ENCODE results near the gene OTUD5. TPM values are rescaled to one million over a fixed set of nuclear protein-coding genes. Genes with fewer than 3 reads are reported as not detected.
A peak's percentile ranks its signal among the peaks of the same experiment; 100 is the strongest.

OTUD5 gene
- total RNA-seq, 1 experiment from 2014 or later, result 62.5 TPM

- peaks cover 4% of the 10 kb centered on the region; the same call in 1 of the 2 replicates for H3K4me1 ChIP-seq (ENCODE audit: insufficient read depth, low read length)
- H3K36me3 Mint-ChIP-seq (ENCODE audit: insufficient read depth in 1 of 3, low read depth in 3 of 3), result peaks cover 36 to 62% (median 53%) of the 10 kb centered on the region in 3 experiments
Measured at GRCh38 chrX:48937054-48937907, 20.1 kb downstream of the OTUD5 start.

More at GRCh38 chrX:48937054-48937907, 20.1 kb downstream of the OTUD5 start:
- Histone ChIP-seq H4K8ac (replicated peaks; ENCODE audit: insufficient read length, low read depth, low read length) (no peak overlapping the region), H2AK5ac (ENCODE audit: insufficient read length, low read length) (no peak overlapping the region), H4K5ac (ENCODE audit: insufficient read length, low read depth, low read length) (peak overlapping the region; percentile 43), H3K18ac (ENCODE audit: insufficient read length, low read depth, low read length) (no peak overlapping the region), H3K23ac (ENCODE audit: insufficient read length, low read depth, low read length) (no peak overlapping the region), H3K79me2 (ENCODE audit: insufficient read depth, low read length) (peaks cover 3% of the 10 kb centered on the region; the same call in 1 of the 2 replicates), H2AFZ (ENCODE audit: low read length) (no peak overlapping the region), H3K4ac (ENCODE audit: low read depth, low read length) (no peak overlapping the region), H3K4me2 (ENCODE audit: insufficient read depth, insufficient read length, low read length) (peak overlapping the region; percentile 49), H3K14ac (ENCODE audit: insufficient read depth, low read length) (no peak overlapping the region), H3K9ac (ENCODE audit: extremely low read depth, insufficient read length, low read length) (peak overlapping the region; percentile 41), H2BK20ac (ENCODE audit: low read depth, low read length, poor library complexity, severe bottlenecking) (no peak overlapping the region), H3K27me3 (ENCODE audit: insufficient read depth, low read length) (no peaks in the 10 kb centered on the region), H3T11ph (ENCODE audit: low read length) (no peak overlapping the region), H3K56ac (ENCODE audit: insufficient read length, low read depth, low read length) (no peak overlapping the region), H3K9me3 (ENCODE audit: control insufficient read depth, low read depth, low read length) (no peaks in the 10 kb centered on the region), H2BK120ac (ENCODE audit: low read depth, low read length, poor library complexity, severe bottlenecking) (no peak overlapping the region), H3K27ac (ENCODE audit: insufficient read length, low read depth, low read length) (peak overlapping the region; percentile 60), H3K23me2 (ENCODE audit: insufficient read length, low read depth, low read length, poor library complexity, severe bottlenecking) (no peaks in the 10 kb centered on the region), H2BK15ac (ENCODE audit: low read depth, low read length) (no peak overlapping the region), H4K20me1 (ENCODE audit: control insufficient read depth, insufficient read depth, insufficient read length) (no peaks in the 10 kb centered on the region), H3K79me1 (ENCODE audit: insufficient read depth, low read depth, low read length, poor library complexity, severe bottlenecking) (no peaks in the 10 kb centered on the region), H4K91ac (ENCODE audit: insufficient read length, low read depth, low read length) (peak overlapping the region; percentile 28), H2BK12ac (ENCODE audit: insufficient read length, low read depth, low read length) (peak overlapping the region; percentile 8), H2BK5ac (ENCODE audit: insufficient read length, low read length) (peak overlapping the region; percentile 58)
- WGBS (ENCODE audit: extremely low coverage, insufficient read length, low lambda C conversion rate), result no CpG with 5 or more reads among the region's 9 CpGs
- Mint-ChIP-seq H3K4me1 (peaks cover 19 to 36% of the 10 kb centered on the region in 2 experiments), H3K27me3 (ENCODE audit: low read depth) (peaks cover 1% of the 10 kb centered on the region), H3K27ac (peak overlapping the region; percentile 83 to 92 (median 87); a peak in 6 of 7 replicates), H3K9me3 (peaks cover 68 to 78% of the 10 kb centered on the region in 2 experiments), H3K4me3 (peak overlapping the region; percentile 12 to 31; a peak in 3 of 5 replicates)
- TF ChIP-seq CTCF (conservative IDR thresholded peaks at IDR 0.05), result peak; percentile 63
- DNase-seq, result no peak
